H1 (cell line): ENCODE measurements around the gene PRKCH. TPM values are rescaled to one million over a fixed set of nuclear protein-coding genes. Genes with fewer than 3 reads are reported as not detected.

Experiments
- CTCF ChIA-PET: fragments of 300-600 bp; sonication (Branson Sonifier 250); formaldehyde crosslinking; loops from one replicate; lab custom pipeline; 2021; ENCODE audit not compliant: partially characterized antibody; lab: Charles Lee
- POLR2A ChIA-PET: fragments of 300-600 bp; sonication (Branson Sonifier 250); formaldehyde crosslinking; loops from one replicate; lab custom pipeline; 2021; ENCODE audit warnings: inconsistent platforms; ENCODE audit not compliant: partially characterized antibody; lab: Charles Lee
- DNase-seq, 2 experiments: peaks; one replicate each; pipeline versions ENCODE4 v3.0.0 to v3.0.0-alpha.2; 2010 to 2022; ENCODE audit warnings: low spot score in 2 of 2, low read depth in 1 of 2, mixed read lengths in 1 of 2
- FAIRE-seq: peaks from 2 replicates; lab custom pipeline; 2011; peaks lifted over from hg19 to GRCh38; lab: Jason Lieb, UNC
- H2AFZ ChIP-seq: 2 replicates; pipeline ENCODE4 v1.8.1; 2012; ENCODE audit warnings: low read length, inconsistent platforms
- H2AK5ac ChIP-seq: 2 replicates; pipeline ENCODE4 v1.6.1; 2013; ENCODE audit warnings: low read depth, low read length
- H2BK120ac ChIP-seq: replicated peaks from 2 replicates; pipeline ENCODE3; 2013; ENCODE audit warnings: low read depth, low read length, inconsistent platforms
- H2BK12ac ChIP-seq: 2 replicates; pipeline ENCODE4 v1.6.1; 2013; ENCODE audit warnings: low read depth, low read length
- H2BK15ac ChIP-seq: 2 replicates; pipeline ENCODE4 v1.6.1; 2013; ENCODE audit warnings: low read length
- H2BK20ac ChIP-seq: 2 replicates; pipeline ENCODE4 v1.6.1; 2013; ENCODE audit warnings: low read length
- H2BK5ac ChIP-seq: 2 replicates; pipeline ENCODE4 v1.6.1; 2013; ENCODE audit warnings: low read depth, low read length
- H3K14ac ChIP-seq: 2 replicates; pipeline ENCODE4 v1.6.1; 2013; ENCODE audit warnings: inconsistent platforms; ENCODE audit not compliant: insufficient read length
- H3K18ac ChIP-seq: 2 replicates; pipeline ENCODE4 v1.6.1; 2013; ENCODE audit warnings: low read length; ENCODE audit errors: extremely low read depth
- H3K23ac ChIP-seq: 2 replicates; pipeline ENCODE4 v1.6.1; 2013; ENCODE audit warnings: inconsistent platforms; ENCODE audit not compliant: insufficient read length
- H3K23me2 ChIP-seq: 2 replicates; pipeline ENCODE4 v1.6.1; 2013; ENCODE audit warnings: low read depth, low read length
- H3K27ac ChIP-seq: 2 replicates; pipeline ENCODE4 v1.6.1; 2011; ENCODE audit warnings: low read depth, low read length, inconsistent platforms
- H3K27me3 ChIP-seq, 4 experiments: replicated peaks in 1 of 4; 1 replicate in 1 of 4; 2 replicates in 3 of 4; pipeline versions ENCODE4 v1.6.1 to v1.8.1; 2011 to 2013; ENCODE audit warnings: low read length in 3 of 4, mild to moderate bottlenecking in 3 of 4, inconsistent platforms in 2 of 4, mixed read lengths in 2 of 4, moderate library complexity in 1 of 4; ENCODE audit not compliant: control insufficient read depth in 3 of 4, insufficient read depth in 3 of 4; ENCODE audit errors: extremely low read depth in 1 of 4
- H3K36me3 ChIP-seq, 4 experiments: 2 replicates each; pipeline versions ENCODE4 v1.6.1 to v1.8.1; 2011 to 2013; ENCODE audit warnings: mild to moderate bottlenecking in 4 of 4, low read length in 3 of 4, moderate library complexity in 2 of 4, control low read depth in 1 of 4, inconsistent platforms in 1 of 4; ENCODE audit not compliant: insufficient read depth in 4 of 4, control insufficient read depth in 2 of 4
- H3K4ac ChIP-seq: replicated peaks from 2 replicates; pipeline ENCODE3; 2013; ENCODE audit warnings: low read length, low read depth, mixed read lengths, inconsistent platforms; ENCODE audit not compliant: insufficient read length
- H3K4me1 ChIP-seq, 4 experiments: replicated peaks in 1 of 4; 1 replicate in 1 of 4; 2 replicates in 3 of 4; pipeline versions ENCODE4 v1.6.1 to v1.8.1; 2011 to 2013; ENCODE audit warnings: low read length in 3 of 4, inconsistent platforms in 2 of 4, mixed read lengths in 1 of 4; ENCODE audit not compliant: insufficient read depth in 4 of 4, control insufficient read depth in 3 of 4
- H3K4me2 ChIP-seq, 2 experiments: 2 replicates each; pipeline versions ENCODE4 v1.6.1 to v1.8.1; 2011 to 2013; ENCODE audit warnings: low read depth in 2 of 2, low read length in 2 of 2, control low read depth in 1 of 2, inconsistent platforms in 1 of 2, mild to moderate bottlenecking in 1 of 2; ENCODE audit not compliant: insufficient read depth in 1 of 2
- H3K4me3 ChIP-seq, 4 experiments: fragments of 200-600, 300-600 bp in 1 of 4; sonication (generic), shearing (Covaris generic), sonication (Bioruptor Twin) in 1 of 4; 2 replicates each; pipeline versions ENCODE4 v1.5.1 to v1.8.1; 2011 to 2016; ENCODE audit warnings: low read length in 4 of 4, low read depth in 3 of 4, control low read depth in 2 of 4, inconsistent platforms in 2 of 4, mild to moderate bottlenecking in 2 of 4, mixed read lengths in 1 of 4, moderate library complexity in 1 of 4; ENCODE audit not compliant: insufficient read depth in 2 of 4; ENCODE audit errors: extremely low read depth in 1 of 4
- H3K56ac ChIP-seq: replicated peaks from 2 replicates; pipeline ENCODE3; 2013; ENCODE audit warnings: low read depth, mild to moderate bottlenecking, mixed read lengths, low read length, inconsistent platforms; ENCODE audit not compliant: insufficient read length
- H3K79me1 ChIP-seq: 2 replicates; pipeline ENCODE4 v1.6.1; 2013; ENCODE audit warnings: low read depth, low read length, control low read depth
- H3K79me2 ChIP-seq, 2 experiments: 2 replicates each; pipeline versions ENCODE4 v1.6.1 to v1.8.1; 2012 to 2013; ENCODE audit warnings: low read length in 2 of 2, mild to moderate bottlenecking in 2 of 2, inconsistent platforms in 1 of 2; ENCODE audit not compliant: insufficient read depth in 2 of 2, control insufficient read depth in 1 of 2
- H3K9ac ChIP-seq, 4 experiments: replicated peaks in 1 of 4; 1 replicate in 1 of 4; 2 replicates in 3 of 4; pipeline versions ENCODE4 v1.6.1 to v1.8.1; 2011 to 2013; ENCODE audit warnings: low read depth in 3 of 4, low read length in 3 of 4, control low read depth in 2 of 4, mild to moderate bottlenecking in 2 of 4, moderate library complexity in 2 of 4, inconsistent platforms in 1 of 4; ENCODE audit errors: extremely low read depth in 1 of 4
- H3K9me3 ChIP-seq, 2 experiments: 2 replicates each; pipeline versions ENCODE4 v1.6.1 to v1.8.1; 2012 to 2013; ENCODE audit warnings: mild to moderate bottlenecking in 2 of 2, moderate library complexity in 2 of 2, control low read depth in 1 of 2, inconsistent platforms in 1 of 2, low read depth in 1 of 2, low read length in 1 of 2, mixed read lengths in 1 of 2; ENCODE audit not compliant: insufficient read depth in 2 of 2
- H4K20me1 ChIP-seq, 2 experiments: replicated peaks in 1 of 2; 2 replicates each; pipeline versions ENCODE3 to v1.8.1; 2011 to 2013; ENCODE audit warnings: inconsistent platforms in 2 of 2, low read length in 2 of 2, mild to moderate bottlenecking in 1 of 2; ENCODE audit not compliant: insufficient read depth in 2 of 2, control insufficient read depth in 1 of 2
- H4K5ac ChIP-seq: 2 replicates; pipeline ENCODE4 v1.6.1; 2013; ENCODE audit warnings: low read length, low read depth, mixed read lengths, inconsistent platforms; ENCODE audit not compliant: insufficient read length
- H4K8ac ChIP-seq: 2 replicates; pipeline ENCODE4 v1.8.0; 2013; ENCODE audit warnings: mild to moderate bottlenecking, moderate library complexity, low read length, inconsistent platforms; ENCODE audit not compliant: insufficient read depth; ENCODE audit errors: extremely low read depth
- H4K91ac ChIP-seq: replicated peaks from 2 replicates; pipeline ENCODE3; 2013; ENCODE audit warnings: low read length, mixed read lengths, inconsistent platforms; ENCODE audit not compliant: insufficient read length
- CBX8 ChIP-seq: fragments of 300-800, 300-1000 bp; sonication (generic); IDR thresholded peaks from 2 replicates; pipeline ENCODE4 v1.7.1; 2016; ENCODE audit warnings: low read depth, low read length, borderline replicate concordance
- NRF1 ChIP-seq: IDR thresholded peaks from 2 replicates; pipeline ENCODE4 v1.6.1; 2011; ENCODE audit warnings: mild to moderate bottlenecking, low read depth, low read length, improper control_type of control experiment
- RFX5 ChIP-seq: IDR thresholded peaks from 2 replicates; pipeline ENCODE4 v1.6.1; 2011; ENCODE audit warnings: low read depth, low read length, improper control_type of control experiment, borderline replicate concordance
- SIN3A ChIP-seq, 2 experiments: IDR thresholded peaks in 1 of 2; conservative IDR thresholded peaks in 1 of 2; 2 replicates each; pipeline ENCODE4 v1.6.1; 2011 to 2012; ENCODE audit warnings: low read length in 2 of 2, improper control_type of control experiment in 1 of 2, low read depth in 1 of 2, mild to moderate bottlenecking in 1 of 2
- SIRT6 ChIP-seq: IDR thresholded peaks from one replicate; pipeline ENCODE4 v1.7.1; 2012; ENCODE audit warnings: low read length, inconsistent platforms
- SIX5 ChIP-seq: IDR thresholded peaks from 2 replicates; pipeline ENCODE4 v1.6.1; 2011; ENCODE audit warnings: mild to moderate bottlenecking, low read depth, low read length
- TBP ChIP-seq: IDR thresholded peaks from 2 replicates; pipeline ENCODE4 v1.6.1; 2011; ENCODE audit warnings: low read depth, low read length, improper control_type of control experiment
- WGBS, 2 experiments: shearing (Covaris generic) in 1 of 2; methylation state at CpG; one replicate each; pipeline versions ENCODE4 v1.1.6 to v1.1.7; 2013 to 2015; ENCODE audit warnings: low lambda C conversion rate in 2 of 2, mixed read lengths in 2 of 2, inconsistent platforms in 1 of 2, low coverage in 1 of 2, missing lambda C conversion rate in 1 of 2; ENCODE audit not compliant: insufficient replicate concordance in 2 of 2, insufficient coverage in 1 of 2, insufficient read length in 1 of 2; ENCODE audit errors: extremely low coverage in 1 of 2, missing lambda C conversion rate in 1 of 2; 5-methylcytosine and 5-hydroxymethylcytosine counted together
- polyA plus RNA-seq, 7 experiments: library from polyadenylated mRNA; depleted of rRNA in 3 of 7; stranded (reverse) in 5 of 7; unstranded in 2 of 7; fragments of >200 nt in 5 of 7; fragments of 200-250 nt in 2 of 7; gene quantifications; 1 replicate in 5 of 7; 2 replicates in 1 of 7; 4 replicates in 1 of 7; pipeline versions ENCODE4 v1.2.1 to v1.2.3, GENCODE V29; 2011 to 2013; ENCODE audit warnings: missing spikeins in 2 of 7, mixed read lengths in 2 of 7
- total RNA-seq: library from RNA; stranded (reverse); fragmentation: NEBNext Ultra II Directional; extraction: Animal tissue kit (Norgen Biotek cat#: 25700); gene quantifications from 2 replicates; pipeline ENCODE4 v1.2.1, GENCODE V29; 2021
- TF ChIP-seq, protein P1 (sequence below): IDR thresholded peaks from 2 replicates; pipeline ENCODE4 v1.6.1; 2012; ENCODE audit warnings: low read length, inconsistent platforms

The PRKCH gene
- total and polyA plus RNA-seq, 2 of the 8 experiments (the other 6 are each of a cell fraction or from before 2014, with no cell fraction given) = 6.4 to 7.0 TPM

- Histone ChIP-seq H3K4me2 (no peak overlapping the region), H2BK12ac (no peak overlapping the region), H3K79me1 (no peaks in the 10 kb centered on the region)
These were observed 116.7 kb downstream of the PRKCH start for GRCh38 chr14:61438036-61438435.

More at GRCh38 chr14:61438036-61438435, 116.7 kb downstream of the PRKCH start:
- Histone ChIP-seq H4K91ac (no peak overlapping the region), H2AK5ac (no peak overlapping the region), H3K27ac (no peak overlapping the region), H3K18ac (no peak overlapping the region), H2BK20ac (no peak overlapping the region), H3K4me3 (no peak overlapping the region), H4K5ac (no peak overlapping the region), H3K23me2 (no peaks in the 10 kb centered on the region), H2BK15ac (no peak overlapping the region), H3K4me1 (peaks cover 5 to 10% (median 6%) of the 10 kb centered on the region in 4 experiments), H3K9me3 (no peaks in the 10 kb centered on the region), H3K27me3 (no peaks in the 10 kb centered on the region), H2AFZ (no peak overlapping the region), H2BK120ac (no peak overlapping the region), H3K4ac (no peak overlapping the region), H4K8ac (no peak overlapping the region), H2BK5ac (no peak overlapping the region), H3K56ac (no peak overlapping the region)
- FAIRE-seq = no peak
- 79% methylated on average over 6 of the region's 6 CpGs; no CpG with 5 or more reads in 1 of the 2 experiments for WGBS, 2 experiments
- POLR2A ChIA-PET = no interaction called here
- no peak for TF ChIP-seq NRF1
- no peak for TF ChIP-seq SIX5
- no peak for TF ChIP-seq SIRT6
- no peak for TF ChIP-seq TBP
- TF ChIP-seq RFX5 = no peak
- no peak for TF ChIP-seq CBX8
- TF ChIP-seq SIN3A (conservative IDR thresholded peaks at IDR 0.05 in 1 of 2, IDR thresholded peaks at IDR 0.05 in 1 of 2; ENCODE audit: low read depth in 1 of 2, low read length in 2 of 2) = no peak
- TF ChIP-seq, protein P1, sequence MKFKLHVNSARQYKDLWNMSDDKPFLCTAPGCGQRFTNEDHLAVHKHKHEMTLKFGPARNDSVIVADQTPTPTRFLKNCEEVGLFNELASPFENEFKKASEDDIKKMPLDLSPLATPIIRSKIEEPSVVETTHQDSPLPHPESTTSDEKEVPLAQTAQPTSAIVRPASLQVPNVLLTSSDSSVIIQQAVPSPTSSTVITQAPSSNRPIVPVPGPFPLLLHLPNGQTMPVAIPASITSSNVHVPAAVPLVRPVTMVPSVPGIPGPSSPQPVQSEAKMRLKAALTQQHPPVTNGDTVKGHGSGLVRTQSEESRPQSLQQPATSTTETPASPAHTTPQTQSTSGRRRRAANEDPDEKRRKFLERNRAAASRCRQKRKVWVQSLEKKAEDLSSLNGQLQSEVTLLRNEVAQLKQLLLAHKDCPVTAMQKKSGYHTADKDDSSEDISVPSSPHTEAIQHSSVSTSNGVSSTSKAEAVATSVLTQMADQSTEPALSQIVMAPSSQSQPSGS = no peak
- TF ChIP-seq, all 59 proteins: peak for 0
- Histone ChIP-seq H3K36me3 (no peaks in the 10 kb centered on the region), H3K14ac (no peak overlapping the region), H3K79me2 (no peaks in the 10 kb centered on the region), H3K9ac (no peak overlapping the region), H3K23ac (no peak overlapping the region), H4K20me1 (no peaks in the 10 kb centered on the region)
- no peak for DNase-seq
- CTCF ChIA-PET = interaction anchor here (0.6 to 2.3 kb wide), 4 partner anchors 9 to 842 kb away, joined by 3 to 6 read pairs (median 4); no protein-coding TSS in a partner anchor
